Measurements from ENCODE around the gene ZNF787.

ZNF787 gene

GRCh38 chr19:56053596-56053995 is 67.5 kb downstream of the ZNF787 start:
- no peak overlapping the region for H3K4me3 ChIP-seq (ENCODE audit: low read depth, low read length)
- TF ChIP-seq CTCF (IDR thresholded peaks at IDR 0.05; ENCODE audit: low read depth, low read length), result no peak

Data from WI38 (cell line).